GM18951 (cell line): Measurements from ENCODE around the gene GBGT1.

Experiments
- POLR2A ChIP-seq: IDR thresholded peaks from 4 replicates; pipeline ENCODE4 v1.6.1; 2011; ENCODE audit warnings: mild to moderate bottlenecking; ENCODE audit not compliant: insufficient read length, insufficient read depth; ENCODE audit errors: extremely low read depth
- in situ Hi-C: fragments of 300-500 bp; cut with MboI; formaldehyde crosslinking; loops from one replicate; pipeline ENCODE4 v1.12.0; 2022; ENCODE audit warnings: low sequenced_read_pairs, mixed read lengths, inconsistent platforms; ENCODE audit not compliant: unreplicated experiment

The GBGT1 gene

GRCh38 chr9:133126697-133127339 is 36.9 kb downstream of the GBGT1 start:
- TF ChIP-seq POLR2A: no peak
- in situ Hi-C loops: no loop called here

- in situ Hi-C loops: no loop called here
- no peak for TF ChIP-seq POLR2A
Measured at GRCh38 chr9:133125941-133126696, 37.6 kb downstream of the GBGT1 start.

- TF ChIP-seq POLR2A: no peak
- in situ Hi-C loops: no loop called here
Measured at GRCh38 chr9:133124907-133125275, 38.8 kb downstream of the GBGT1 start.

GRCh38 chr9:133124123-133124906 is 39.4 kb downstream of the GBGT1 start:
- in situ Hi-C loops: no loop called here
- no peak for TF ChIP-seq POLR2A

GRCh38 chr9:133122935-133123611 is 40.6 kb downstream of the GBGT1 start:
- in situ Hi-C loops: no loop called here
- no peak for TF ChIP-seq POLR2A

GRCh38 chr9:133122605-133122934 is 41.1 kb downstream of the GBGT1 start:
- no peak for TF ChIP-seq POLR2A
- in situ Hi-C loops: no loop called here

- TF ChIP-seq POLR2A: no peak
- in situ Hi-C loops: no loop called here
Measured at GRCh38 chr9:133121915-133122550, 41.7 kb downstream of the GBGT1 start.

GRCh38 chr9:133121198-133121914 is 42.4 kb downstream of the GBGT1 start, which contains the start of gene RALGDS:
Gene RALGDS (minus strand): TSS chr9:133121240. CDS start chr9:133121154, 86 bp downstream.
- no peak for TF ChIP-seq POLR2A
- in situ Hi-C loops: no loop called here

- peak; percentile 69 for TF ChIP-seq POLR2A
Measured at GRCh38 chr9:133120501-133121197, 43.1 kb downstream of the GBGT1 start.

GRCh38 chr9:133119846-133120500 is 43.7 kb downstream of the GBGT1 start:
- in situ Hi-C loops: no loop called here
- no peak for TF ChIP-seq POLR2A

More at GRCh38 chr9:133120501-133121197, 43.1 kb downstream of the GBGT1 start:
- in situ Hi-C loops: no loop called here

GRCh38 chr9:133119103-133119845 is 44.4 kb downstream of the GBGT1 start:
- no peak for TF ChIP-seq POLR2A
- in situ Hi-C loops: no loop called here

- in situ Hi-C loops: no loop called here
- no peak for TF ChIP-seq POLR2A
Measured at GRCh38 chr9:133118568-133118967, 45.1 kb downstream of the GBGT1 start.
